ENCODE measurements around the gene CRYBG3. TPM values are rescaled to one million over a fixed set of nuclear protein-coding genes. Genes with fewer than 3 reads are reported as not detected.

CRYBG3 gene
- total RNA-seq, 1 experiment from 2014 or later = 5.9 TPM

DNA sequence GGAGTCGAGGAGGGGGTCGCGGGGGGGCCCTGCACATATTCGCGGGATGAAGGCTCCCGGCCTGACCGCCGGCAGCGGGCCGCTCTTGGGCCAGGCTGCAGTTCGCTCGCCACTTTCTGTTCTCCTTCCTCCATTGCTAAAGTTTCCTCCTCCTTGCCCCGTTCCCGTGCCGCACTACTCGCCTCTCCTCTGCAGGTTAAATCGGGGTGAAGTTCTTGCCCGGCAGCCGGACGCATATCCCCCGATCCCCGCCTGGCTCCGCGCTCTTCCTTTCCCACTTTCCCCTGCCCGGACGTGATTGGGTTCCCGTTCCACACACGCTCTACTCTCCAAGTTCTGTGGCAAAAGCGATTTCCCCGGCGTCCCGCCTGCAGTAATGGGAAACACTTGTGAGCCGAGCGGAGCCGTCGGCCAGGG, 556 bp downstream of the CRYBG3 start:
- Histone ChIP-seq H4K20me1 (ENCODE audit: control insufficient read depth, insufficient read depth, insufficient read length) (no peaks in the 10 kb centered on the region), H2AFZ (ENCODE audit: low read length) (no peak overlapping the region), H3T11ph (ENCODE audit: low read length) (no peak overlapping the region), H2BK5ac (ENCODE audit: insufficient read length, low read length) (no peak overlapping the region), H3K27ac (ENCODE audit: insufficient read length, low read depth, low read length) (no peak overlapping the region), H3K27me3 (ENCODE audit: insufficient read depth, low read length) (peaks cover 2% of the 10 kb centered on the region; the same call in 1 of the 2 replicates), H3K18ac (ENCODE audit: insufficient read length, low read depth, low read length) (peak overlapping the region; percentile 17), H2BK20ac (ENCODE audit: low read depth, low read length, poor library complexity, severe bottlenecking) (no peak overlapping the region), H3K56ac (ENCODE audit: insufficient read length, low read depth, low read length) (no peak overlapping the region), H2BK120ac (ENCODE audit: low read depth, low read length, poor library complexity, severe bottlenecking) (no peak overlapping the region), H2AK5ac (ENCODE audit: insufficient read length, low read length) (no peak overlapping the region), H3K23me2 (ENCODE audit: insufficient read length, low read depth, low read length, poor library complexity, severe bottlenecking) (peaks cover 12% of the 10 kb centered on the region), H3K79me2 (ENCODE audit: insufficient read depth, low read length) (no peaks in the 10 kb centered on the region; the same call in 1 of the 2 replicates), H2BK12ac (ENCODE audit: insufficient read length, low read depth, low read length) (no peak overlapping the region), H3K4ac (ENCODE audit: low read depth, low read length) (no peak overlapping the region), H3K14ac (ENCODE audit: insufficient read depth, low read length) (peak overlapping the region; percentile 21), H4K91ac (ENCODE audit: insufficient read length, low read depth, low read length) (no peak overlapping the region), H3K4me1 (ENCODE audit: insufficient read depth, low read length) (no peaks in the 10 kb centered on the region), H3K9ac (ENCODE audit: extremely low read depth, insufficient read length, low read length) (peak overlapping the region; percentile 45), H4K5ac (ENCODE audit: insufficient read length, low read depth, low read length) (no peak overlapping the region), H3K23ac (ENCODE audit: insufficient read length, low read depth, low read length) (no peak overlapping the region), H2BK15ac (ENCODE audit: low read depth, low read length) (no peak overlapping the region; the same call in 1 of the 2 replicates), H4K8ac (replicated peaks; ENCODE audit: insufficient read length, low read depth, low read length) (no peak overlapping the region), H3K79me1 (ENCODE audit: insufficient read depth, low read depth, low read length, poor library complexity, severe bottlenecking) (peaks cover 2% of the 10 kb centered on the region), H3K4me2 (ENCODE audit: insufficient read depth, insufficient read length, low read length) (peak overlapping the region; percentile 90), H3K9me3 (ENCODE audit: control insufficient read depth, low read depth, low read length) (no peaks in the 10 kb centered on the region)
- peaks cover 32% of the 10 kb centered on the region for H3K27me3 Mint-ChIP-seq (ENCODE audit: low read depth)
- H3K27ac Mint-ChIP-seq = peak overlapping the region in 2 of 3 experiments; percentile 94 to 96; a peak in 3 of 7 replicates
- no peak for DNase-seq
- no peaks in the 10 kb centered on the region for H3K36me3 Mint-ChIP-seq (ENCODE audit: insufficient read depth in 1 of 3, low read depth in 3 of 3)
- H3K4me3 Mint-ChIP-seq = peak overlapping the region; percentile 99
- no peaks in the 10 kb centered on the region for H3K9me3 Mint-ChIP-seq
- WGBS (ENCODE audit: extremely low coverage, insufficient read length, low lambda C conversion rate) = no CpG with 5 or more reads among the region's 36 CpGs
- TF ChIP-seq, protein P1, sequence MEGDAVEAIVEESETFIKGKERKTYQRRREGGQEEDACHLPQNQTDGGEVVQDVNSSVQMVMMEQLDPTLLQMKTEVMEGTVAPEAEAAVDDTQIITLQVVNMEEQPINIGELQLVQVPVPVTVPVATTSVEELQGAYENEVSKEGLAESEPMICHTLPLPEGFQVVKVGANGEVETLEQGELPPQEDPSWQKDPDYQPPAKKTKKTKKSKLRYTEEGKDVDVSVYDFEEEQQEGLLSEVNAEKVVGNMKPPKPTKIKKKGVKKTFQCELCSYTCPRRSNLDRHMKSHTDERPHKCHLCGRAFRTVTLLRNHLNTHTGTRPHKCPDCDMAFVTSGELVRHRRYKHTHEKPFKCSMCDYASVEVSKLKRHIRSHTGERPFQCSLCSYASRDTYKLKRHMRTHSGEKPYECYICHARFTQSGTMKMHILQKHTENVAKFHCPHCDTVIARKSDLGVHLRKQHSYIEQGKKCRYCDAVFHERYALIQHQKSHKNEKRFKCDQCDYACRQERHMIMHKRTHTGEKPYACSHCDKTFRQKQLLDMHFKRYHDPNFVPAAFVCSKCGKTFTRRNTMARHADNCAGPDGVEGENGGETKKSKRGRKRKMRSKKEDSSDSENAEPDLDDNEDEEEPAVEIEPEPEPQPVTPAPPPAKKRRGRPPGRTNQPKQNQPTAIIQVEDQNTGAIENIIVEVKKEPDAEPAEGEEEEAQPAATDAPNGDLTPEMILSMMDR (conservative IDR thresholded peaks at IDR 0.05) = no peak
- peaks cover 24 to 26% of the 10 kb centered on the region in 2 experiments for H3K4me1 Mint-ChIP-seq

All from H9 (cell line).